Stimulated activated CD4-positive, alpha-beta T cell treated with anti-CD3 and anti-CD28 coated beads, Interleukin-12 subunit alpha, Interleukin-12 subunit beta, amount 100 ng/mL, for 4 hours (primary cell): ENCODE data around the gene GZMH.
"Not testable (repeated sequence)": the region's sequence is repeated elsewhere in the genome, so short reads cannot be mapped to it uniquely, and the experiment has no call there.

Experiments
- DNase-seq: peaks from one replicate; pipeline ENCODE4 v3.0.0-alpha.2; 2020

Gene GZMH, protein sequence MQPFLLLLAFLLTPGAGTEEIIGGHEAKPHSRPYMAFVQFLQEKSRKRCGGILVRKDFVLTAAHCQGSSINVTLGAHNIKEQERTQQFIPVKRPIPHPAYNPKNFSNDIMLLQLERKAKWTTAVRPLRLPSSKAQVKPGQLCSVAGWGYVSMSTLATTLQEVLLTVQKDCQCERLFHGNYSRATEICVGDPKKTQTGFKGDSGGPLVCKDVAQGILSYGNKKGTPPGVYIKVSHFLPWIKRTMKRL

DNA sequence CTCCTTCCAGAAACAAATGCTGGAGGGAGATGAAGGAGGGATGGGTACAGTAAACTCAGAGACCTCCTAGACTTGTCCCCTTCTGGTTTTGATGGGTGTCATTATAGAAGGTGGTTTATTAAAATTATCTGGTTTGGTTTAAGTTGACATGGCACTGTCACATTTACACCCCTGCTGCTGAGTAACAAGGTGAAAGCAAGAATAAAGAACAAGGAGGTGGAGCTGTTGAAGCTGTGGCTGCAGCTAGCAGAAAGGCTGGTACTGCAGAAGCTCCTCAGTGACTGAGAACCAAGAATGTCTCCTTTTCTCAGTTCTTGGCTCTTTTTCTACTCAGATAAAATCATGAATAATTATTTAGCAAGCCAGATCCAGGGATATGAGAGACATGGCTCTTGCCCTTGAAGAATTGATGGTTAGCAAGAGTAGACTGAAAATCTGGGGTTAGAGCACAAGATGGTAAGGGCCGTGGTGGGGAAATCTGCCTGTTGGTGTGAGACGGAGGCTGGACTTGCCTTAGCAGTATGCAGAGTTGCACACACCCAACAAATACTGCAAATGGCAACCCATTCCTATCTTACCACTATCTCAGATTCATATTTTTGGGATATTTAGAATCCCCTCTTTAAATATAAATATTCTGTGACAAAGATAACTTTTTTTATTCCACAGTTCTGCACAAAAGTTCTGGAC is at the start of gene GZMH:
GZMH (minus strand) TSS at position 31 of the 690 bp plus-strand sequence. CDS start 72 bp downstream, outside the sequence.
- no peak for DNase-seq

DNA sequence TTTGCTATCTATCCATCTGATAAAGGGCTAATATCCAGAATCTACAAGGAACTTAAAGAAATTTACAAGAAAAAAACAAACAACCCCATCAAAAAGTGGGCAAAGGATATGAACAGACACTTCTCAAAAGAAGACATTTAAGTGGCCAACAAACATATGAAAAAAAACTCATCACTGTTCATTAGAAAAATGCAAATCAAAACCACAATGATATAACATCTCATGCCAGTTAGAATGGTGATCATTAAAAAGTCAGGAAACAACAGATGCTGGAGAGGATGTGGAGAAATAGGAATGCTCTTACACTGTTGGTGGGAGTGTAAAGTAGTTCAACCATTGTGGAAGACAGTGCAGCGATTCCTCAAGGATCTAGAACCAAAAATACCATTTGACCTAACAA is 38.9 kb upstream of the GZMH start:
- not testable (repeated sequence) for DNase-seq

DNA sequence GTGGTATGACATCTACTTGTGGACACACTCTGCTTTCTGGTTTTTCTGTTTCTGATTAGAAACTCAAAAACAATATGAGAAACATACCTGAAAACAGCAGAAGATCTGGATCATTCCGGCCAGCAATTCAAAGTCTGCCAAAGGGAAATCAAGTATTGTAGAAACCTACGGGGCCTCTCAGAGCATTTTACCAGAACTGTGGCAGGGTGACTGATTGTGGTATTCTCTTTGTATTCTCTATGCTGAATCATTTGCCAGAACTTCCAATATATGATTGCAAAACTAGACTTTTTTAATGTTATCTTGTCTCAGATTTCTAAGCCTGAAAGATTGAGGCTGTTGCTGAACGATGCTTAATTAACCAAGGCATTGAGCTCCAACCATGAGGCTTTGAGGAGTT is 30.4 kb upstream of the GZMH start:
- no peak for DNase-seq

DNA sequence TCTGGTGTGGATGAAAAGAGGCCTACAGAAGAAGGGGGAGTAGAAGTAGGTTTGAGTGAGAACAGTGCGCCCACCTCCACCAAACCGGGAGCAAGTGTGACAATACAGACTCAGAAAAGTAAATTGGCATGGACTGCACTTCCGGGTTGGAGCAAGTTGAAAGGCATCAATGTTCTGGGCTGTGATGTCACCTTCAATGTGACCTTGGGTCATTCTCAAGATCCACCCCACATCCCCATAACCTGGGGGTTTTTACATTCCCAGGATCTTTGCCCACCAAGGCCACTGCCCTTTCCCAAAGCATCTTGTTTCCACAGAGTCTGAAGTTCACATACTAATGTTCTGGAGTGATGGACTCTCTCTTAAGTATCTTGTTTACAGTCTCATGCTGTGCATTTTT is 29.8 kb upstream of the GZMH start:
- no peak for DNase-seq

DNA sequence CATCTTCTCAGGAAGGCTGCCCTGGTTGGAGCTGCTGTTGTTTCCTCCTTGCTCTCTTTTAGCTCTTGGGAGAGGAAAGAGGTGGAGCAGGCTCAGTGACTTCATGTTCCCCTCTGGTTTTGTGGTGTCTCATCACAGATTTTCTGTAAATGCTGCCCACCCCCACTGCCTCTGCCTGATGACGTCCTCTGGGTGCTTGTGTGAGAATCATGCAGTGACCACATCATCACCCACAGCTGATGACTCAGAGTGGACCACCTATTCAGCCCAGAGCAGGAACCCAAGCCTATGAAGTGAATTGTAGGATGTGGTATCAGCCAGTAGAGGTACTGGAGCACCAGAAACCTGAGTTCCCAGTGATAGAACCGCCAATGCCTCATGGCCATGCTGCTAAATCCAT is 24.7 kb upstream of the GZMH start, which contains the start of gene GZMB:
GZMB (minus strand) TSS at position 33 of the 400 bp plus-strand sequence; CDS start at position 3, 30 bp downstream.
- DNase-seq, result peak; percentile 17

DNA sequence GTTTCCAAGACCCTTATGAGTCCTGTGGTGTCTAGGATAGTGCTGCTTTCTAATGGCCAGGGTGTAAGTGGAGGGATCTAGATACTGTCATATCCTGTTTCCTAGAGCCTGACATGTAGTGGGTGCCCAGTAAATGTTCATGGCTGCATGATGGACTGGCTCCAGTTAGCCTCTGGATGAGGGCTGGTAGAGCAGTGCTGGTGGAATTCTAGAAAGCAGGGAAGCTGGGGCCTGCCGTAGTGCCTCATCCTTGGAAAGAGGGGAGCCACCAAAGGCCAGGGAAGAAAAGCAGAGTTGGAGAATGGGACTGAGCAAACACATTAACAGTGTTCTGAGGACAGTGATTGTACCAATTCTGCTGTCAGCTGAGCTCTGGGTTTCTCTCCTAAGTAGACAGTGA is 23.9 kb upstream of the GZMH start:
- DNase-seq, result no peak

DNA sequence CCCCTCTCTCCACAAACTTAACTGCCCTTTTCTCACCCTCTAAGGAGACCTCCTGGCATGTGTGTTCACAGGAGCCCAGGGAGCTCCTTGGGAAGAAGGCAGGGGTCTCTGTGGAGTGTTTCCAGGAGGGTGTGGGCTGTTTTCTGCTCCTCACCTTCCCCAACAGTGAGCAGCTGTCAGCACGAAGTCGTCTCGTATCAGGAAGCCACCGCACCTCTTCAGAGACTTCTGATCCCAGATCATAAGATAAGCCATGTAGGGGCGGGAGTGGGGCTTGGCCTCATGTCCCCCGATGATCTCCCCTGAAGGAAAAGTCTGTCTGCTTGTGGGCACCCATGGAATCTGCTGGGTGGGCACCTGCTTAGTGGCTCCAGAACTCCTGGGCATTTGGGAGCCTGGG is 23.3 kb upstream of the GZMH start:
- no peak for DNase-seq

DNA sequence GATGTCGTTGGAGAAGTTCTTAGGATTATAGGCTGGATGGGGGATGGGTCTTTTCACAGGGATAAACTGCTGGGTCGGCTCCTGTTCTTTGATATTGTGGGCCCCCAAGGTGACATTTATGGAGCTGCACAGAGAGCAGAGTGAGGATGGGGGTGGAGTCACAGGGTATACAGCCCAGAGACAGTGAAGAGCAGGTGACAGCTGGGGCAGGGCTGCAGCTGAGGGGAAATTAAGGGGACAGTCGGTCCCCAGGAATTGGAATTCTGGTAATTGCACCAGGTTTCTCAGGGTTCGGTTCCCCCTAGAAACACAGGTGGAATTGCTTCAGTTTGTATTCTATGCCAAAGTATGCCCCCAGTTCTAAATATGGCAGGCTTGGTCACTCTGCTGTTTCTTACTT is 22.9 kb upstream of the GZMH start:
- no peak for DNase-seq

DNA sequence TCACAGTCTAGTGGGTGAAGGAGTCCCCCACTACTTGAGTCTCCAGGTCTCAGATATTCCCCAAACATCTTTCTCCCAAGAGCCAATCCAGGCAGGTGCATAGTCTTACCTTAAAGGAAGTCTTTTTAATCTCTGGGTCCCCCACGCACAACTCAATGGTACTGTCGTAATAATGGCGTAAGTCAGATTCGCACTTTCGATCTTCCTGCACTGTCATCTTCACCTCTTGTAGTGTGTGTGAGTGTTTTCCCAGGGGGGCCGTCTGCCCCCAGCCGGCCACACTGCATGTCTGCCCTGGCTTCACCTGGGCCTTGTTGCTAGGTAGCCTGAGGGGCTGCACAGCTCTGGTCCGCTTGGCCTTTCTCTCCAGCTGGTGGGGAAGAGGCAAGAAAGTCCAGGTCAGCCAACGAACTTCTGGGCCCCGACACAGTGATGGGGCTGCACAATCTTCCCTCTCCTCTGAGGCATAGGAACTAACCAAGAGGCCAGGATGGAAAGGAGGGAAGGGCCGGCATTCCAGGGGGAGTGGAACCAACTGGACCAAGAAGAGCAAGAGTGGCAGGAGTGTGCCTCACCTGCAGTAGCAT is 22.4 kb upstream of the GZMH start:
- no peak for DNase-seq

DNA sequence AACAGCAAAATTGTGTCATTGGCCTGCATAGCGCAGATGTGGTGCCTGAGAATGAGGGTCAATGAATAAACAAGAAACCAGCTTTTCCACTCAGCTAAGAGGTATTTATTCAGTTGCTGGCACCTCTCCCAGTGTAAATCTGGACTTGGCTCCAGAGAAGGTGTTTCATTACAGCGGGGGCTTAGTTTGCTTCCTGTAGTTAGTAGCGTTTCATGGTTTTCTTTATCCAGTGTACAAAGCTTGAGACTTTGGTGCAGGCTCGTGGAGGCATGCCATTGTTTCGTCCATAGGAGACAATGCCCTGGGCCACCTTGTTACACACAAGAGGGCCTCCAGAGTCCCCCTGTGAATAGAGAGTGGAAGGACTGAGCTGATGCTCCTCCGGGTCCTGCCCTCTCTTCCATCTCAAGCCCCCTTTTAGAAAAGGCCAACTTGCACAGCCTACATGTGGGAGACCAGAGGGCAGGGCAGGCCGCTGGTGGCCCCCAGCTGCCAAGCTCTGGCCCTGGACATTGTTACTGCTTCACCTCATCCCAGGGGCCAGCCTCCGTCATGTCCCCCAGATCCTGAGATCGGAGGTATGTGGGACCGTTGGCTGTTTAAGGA is 21.5 kb upstream of the GZMH start:
- DNase-seq, result no peak

DNA sequence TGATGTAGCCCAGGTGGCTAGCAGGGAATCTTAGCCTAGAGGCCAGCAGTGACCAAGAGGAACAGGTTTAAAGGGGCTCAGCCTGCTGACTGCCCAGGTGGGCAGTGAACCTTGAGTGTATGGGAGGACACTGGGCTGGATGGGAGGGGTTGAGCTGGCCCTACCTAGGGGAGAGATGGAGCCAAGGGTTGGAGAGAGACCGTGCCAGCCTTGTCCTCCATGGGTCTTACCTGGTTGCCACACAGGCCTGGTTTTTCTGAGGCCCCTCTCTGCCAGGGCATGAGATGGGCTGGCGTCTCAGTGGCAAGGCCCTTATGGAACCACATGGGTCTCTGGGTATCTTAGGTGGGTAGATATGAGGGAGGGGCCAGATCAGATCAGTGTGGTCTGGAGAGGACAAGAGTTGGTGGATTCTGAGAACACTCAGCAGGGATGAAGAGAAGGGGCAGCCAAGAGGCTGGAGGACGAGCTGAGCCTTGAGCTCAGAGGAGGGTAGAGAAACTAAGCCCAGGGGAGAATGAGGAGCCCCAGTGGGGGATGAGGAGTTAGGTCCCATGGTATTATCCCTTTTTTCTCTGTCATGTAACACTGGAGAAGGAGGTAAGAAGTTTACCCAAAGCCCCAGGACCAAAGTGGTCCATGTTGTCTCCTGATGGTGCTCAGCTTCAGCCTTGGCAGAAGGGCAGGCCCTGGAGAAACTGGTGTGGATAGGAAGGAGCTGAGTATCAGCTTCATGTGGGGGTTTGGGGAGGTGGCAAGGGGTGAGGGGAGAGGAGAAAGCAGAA is 20.8 kb upstream of the GZMH start:
- no peak for DNase-seq

DNA sequence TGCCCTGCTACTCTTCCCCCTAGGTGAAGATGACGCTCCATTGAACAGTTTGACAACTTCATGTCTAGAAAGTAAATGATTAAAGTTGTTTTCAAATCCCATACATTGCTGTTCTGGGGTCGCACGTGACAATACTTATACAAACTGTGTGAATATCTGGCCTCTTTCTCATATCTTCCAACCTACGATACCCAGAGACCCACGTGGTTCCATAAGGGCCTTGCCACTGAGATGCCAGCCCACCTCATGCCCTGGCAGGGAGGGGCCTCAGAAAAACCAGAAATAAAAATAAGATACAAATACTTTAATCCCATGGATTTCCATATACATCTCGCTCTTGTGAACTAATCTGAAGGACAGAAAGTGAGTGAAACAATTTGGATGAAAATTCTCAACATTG is 20.0 kb upstream of the GZMH start:
- no peak for DNase-seq

DNA sequence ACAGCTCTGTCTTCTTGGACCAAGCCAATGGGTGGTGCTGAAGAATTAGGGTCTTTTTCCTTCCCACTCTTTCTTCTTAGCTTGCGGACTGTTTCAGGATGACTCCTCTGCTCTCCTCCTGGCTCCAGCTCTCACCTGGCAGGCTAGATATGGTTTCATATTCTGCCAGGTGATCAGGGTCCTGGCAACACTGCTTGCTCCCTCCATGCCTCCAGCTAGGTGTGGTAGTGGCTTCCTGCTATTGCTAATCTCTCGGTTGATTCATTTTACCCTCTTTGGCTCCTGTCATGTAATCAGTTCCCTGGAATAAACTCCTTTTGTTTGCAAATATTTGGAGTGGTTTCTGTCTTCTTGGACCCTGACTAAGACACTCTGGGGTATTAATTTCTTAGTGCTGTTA is 4.3 kb upstream of the GZMH start:
- DNase-seq, result no peak

DNA sequence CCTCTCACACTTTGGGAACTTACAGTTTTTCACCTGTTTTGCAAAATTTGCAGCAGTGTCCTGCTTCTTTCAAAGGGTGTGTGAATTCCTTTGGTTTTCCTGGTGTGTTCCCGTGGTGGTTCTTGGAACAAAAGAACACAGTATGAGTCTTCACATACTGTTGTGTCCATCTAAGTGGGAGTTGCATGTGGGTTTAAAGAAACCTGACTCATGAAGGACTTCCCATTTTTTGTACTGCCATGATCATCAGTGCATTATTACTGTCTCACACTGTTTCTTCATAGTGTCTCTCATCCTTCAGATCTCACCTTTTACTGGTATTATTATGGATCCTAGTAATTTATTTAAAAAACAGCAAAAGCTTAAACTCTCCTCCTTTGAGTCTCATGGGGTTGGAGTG is 3.8 kb upstream of the GZMH start:
- no peak for DNase-seq

DNA sequence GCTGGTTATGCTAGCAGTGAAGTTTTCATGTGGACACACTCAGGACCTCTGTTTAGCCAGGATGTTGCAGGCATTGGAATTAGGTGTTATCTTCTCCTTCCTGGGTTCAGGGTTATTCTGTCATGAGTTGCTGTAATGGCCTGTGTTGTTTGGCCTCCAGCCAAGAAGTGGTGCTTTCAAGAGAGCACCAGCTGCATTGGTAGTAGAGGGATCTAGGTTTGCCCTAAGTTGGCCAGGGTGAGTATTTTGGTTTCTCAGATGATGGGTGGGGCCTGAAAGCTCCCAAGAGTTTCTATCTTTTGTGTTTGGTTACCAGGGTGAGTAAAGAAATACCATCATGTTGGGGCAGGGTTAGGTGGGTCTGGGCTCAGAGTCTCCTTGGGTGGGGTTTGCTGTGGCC is 2.7 kb upstream of the GZMH start:
- no peak for DNase-seq

DNA sequence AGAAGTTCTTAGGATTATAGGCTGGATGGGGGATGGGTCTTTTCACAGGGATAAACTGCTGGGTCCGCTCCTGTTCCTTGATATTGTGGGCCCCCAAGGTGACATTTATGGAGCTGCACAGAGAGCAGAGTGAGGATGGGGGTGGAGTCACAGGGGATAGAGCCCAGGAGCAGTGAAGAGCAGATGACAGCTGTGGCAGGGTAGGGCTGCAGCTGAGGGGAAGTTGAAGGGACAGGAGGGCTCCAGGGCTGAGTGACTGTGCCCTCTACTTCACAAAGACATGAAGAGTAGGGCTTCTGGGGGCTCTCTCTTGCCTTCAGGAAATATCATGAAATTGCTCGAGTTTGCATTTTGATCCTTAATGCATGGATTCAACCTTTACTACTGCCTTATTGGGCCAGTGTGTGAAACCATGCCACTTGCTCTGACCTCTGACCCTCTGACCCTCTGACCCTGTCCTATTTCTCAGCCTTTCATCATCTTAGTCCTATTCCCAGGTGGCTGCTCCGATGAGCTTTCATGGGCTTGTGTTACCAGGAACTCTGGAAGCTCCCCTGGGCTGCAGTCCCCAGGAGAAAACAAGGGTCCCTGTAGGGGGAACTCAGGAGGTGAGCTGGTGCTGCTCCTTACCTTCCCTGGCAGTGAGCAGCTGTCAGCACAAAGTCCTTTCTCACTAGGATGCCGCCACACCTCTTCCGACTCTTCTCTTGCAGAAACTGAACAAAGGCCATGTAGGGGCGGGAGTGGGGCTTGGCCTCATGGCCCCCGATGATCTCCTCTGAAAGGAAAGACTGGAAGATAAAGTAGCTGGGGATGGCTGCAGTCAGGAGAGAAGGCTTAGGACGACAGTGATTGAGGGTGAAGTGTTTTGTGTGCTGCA is 1.6 kb downstream of the GZMH start:
- no peak for DNase-seq

DNA sequence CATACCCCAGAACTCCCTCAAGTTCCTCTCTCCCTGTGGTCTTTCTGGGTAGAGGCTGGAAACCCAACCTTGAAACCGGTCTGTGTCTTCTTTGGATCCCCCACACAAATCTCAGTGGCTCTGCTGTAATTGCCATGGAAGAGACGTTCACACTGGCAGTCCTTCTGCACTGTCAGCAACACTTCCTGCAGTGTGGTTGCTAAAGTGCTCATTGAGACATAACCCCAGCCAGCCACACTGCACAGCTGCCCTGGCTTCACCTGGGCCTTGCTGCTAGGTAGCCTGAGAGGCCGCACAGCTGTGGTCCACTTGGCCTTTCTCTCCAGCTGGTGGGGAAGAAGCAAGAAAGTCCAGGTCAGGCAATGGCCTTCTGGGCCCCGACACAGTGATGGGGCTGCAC is 2.4 kb downstream of the GZMH start:
- DNase-seq, result no peak

DNA sequence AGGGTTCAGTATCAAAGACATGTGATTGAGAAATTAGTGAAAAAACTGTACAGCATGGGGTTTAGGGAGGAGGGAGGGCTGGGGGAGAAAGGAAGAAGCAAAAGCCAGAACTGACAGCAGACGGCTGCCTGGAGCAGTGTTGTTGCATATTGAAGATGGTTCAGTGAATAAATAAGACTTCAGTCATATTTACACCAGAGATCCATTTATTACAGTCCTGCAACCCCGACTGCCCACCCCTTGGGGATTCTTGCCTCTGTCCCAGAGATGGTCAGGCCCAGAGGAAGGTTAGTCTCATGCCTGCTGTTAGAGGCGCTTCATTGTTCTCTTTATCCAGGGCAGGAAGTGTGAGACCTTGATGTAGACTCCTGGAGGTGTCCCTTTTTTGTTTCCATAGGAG is 3.2 kb downstream of the GZMH start:
- DNase-seq, result no peak

DNA sequence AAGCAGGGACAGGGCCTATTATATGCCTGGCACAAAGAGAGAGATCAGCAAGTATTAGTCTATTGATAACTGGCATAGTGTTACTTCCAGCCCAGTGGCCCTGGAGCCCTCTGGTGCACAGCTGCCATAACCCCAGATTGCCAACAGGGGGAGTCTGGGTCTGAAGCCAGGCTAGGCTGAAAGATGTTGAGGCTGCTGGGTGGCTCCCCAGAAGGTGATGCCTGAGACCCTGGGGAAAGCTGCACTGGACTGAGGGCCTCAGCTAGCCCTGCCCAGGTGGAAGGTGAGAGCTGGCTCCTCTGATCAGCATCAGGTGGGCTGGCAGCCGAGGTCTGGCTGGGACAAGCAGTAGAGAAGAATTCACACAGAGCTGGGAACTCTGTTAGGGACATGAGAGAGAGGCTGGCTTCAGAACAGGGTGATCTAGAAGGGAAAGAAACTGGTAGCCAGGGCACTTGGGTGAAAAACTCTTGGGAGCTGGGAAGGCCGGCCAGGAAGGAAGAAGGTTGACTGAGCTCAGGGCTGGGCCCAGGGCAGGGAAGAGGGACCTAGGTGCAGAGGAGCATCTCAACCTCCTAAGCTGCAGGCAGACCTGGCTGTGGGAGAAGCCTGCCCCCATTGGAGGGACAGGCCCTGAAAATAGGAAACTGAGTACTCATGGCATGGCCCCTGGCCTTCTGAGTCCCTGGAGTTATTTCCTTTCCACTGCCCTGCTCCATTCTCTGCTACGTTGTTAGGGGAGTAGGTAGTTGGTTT is 3.9 kb downstream of the GZMH start:
- DNase-seq, result peak; percentile 64

DNA sequence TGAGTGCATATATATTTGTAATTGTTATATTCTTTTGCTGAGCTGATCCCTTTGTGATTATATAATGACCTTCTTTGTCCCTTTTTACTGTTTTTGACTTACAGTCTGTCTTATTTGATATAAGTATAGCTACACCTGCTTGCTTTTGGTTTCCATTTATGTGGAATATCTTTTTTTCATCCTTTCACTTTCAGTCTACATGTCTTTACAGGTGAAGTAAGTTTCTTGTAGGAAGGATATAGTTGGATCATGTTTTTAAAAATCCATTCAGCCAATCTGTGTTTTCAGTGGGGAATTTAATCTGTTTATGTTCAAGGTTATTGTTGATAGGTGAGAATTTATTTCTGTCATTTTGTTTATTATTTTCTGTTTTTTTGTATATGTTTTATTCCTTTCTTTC is 12.1 kb downstream of the GZMH start:
- DNase-seq, result no peak

DNA sequence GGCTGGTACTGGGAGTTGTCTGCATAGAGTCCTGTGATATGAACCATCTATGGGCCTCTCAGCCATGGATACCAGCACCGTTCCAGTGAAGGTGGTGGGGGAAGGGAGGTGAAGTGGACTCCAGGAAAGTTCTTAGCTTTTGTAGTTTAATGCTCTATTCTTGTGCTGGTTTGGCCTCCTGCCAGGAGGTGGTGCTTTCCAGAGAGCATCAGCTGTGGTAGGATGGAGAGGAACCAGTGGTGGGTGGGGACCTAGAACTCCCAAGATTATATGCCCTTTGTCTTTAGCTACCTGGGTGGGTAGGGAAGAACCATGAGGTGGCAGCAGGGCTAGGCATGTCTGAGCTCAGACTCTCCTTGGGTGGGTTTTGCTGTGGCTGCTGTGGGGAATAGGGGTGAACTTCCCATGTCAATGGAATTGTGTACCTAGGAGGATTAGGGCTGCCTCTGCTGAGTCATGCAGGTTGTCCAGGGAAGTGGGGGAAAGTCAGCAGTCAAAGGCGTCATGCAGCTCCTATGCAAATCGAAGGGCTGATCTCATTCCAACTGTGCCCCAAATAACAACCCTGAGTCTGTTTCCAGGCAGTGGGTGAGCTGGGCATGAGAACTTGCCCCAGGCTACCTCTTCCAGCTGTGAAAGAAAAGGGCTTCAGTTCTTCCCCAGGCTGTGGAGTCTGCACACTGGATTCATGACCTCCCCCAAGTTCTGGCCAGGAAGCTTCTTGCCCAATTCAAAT is 14.2 kb downstream of the GZMH start:
- DNase-seq, result no peak
